ENCODE results near the gene MIPOL1. TPM values are rescaled to one million over a fixed set of nuclear protein-coding genes. Genes with fewer than 3 reads are reported as not detected.

The MIPOL1 gene
- total and polyA plus RNA-seq, 12 donors: 1.1 to 9.2 (median 5.4) TPM

DNA sequence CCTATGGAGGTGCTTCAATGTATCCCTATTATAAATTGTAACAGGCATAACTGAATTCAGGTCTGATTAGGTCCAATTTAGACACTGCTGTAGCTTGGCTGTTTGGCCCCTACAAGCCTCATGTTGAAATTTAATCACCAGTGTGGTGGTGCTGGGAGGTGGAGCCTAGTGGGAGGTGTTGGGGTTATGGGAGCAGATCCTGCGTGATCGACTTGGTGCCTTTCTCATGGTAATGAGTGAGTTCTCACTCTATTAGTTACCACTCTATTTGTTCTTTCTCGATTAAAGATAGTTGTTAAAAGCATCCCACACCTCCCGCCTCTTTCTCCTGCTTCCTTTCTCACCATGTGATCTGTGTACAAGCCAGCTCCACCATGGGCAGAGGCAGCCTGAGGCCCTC lies 275.2 kb downstream of the MIPOL1 start:
- Histone ChIP-seq H3K27ac (no peak overlapping the region), H3K36me3 (no peaks in the 10 kb centered on the region), H3K4me1 (no peaks in the 10 kb centered on the region), H3K4me3 (no peak overlapping the region), H3K9me3 (peaks cover 0 to 26% (median 0%) of the 10 kb centered on the region in 11 donors), H3K27me3 (no peaks in the 10 kb centered on the region)
- 56 to 61% methylated on average over 4 of the region's 4 CpGs for WGBS, 2 donors
- TF ChIP-seq, protein P1, sequence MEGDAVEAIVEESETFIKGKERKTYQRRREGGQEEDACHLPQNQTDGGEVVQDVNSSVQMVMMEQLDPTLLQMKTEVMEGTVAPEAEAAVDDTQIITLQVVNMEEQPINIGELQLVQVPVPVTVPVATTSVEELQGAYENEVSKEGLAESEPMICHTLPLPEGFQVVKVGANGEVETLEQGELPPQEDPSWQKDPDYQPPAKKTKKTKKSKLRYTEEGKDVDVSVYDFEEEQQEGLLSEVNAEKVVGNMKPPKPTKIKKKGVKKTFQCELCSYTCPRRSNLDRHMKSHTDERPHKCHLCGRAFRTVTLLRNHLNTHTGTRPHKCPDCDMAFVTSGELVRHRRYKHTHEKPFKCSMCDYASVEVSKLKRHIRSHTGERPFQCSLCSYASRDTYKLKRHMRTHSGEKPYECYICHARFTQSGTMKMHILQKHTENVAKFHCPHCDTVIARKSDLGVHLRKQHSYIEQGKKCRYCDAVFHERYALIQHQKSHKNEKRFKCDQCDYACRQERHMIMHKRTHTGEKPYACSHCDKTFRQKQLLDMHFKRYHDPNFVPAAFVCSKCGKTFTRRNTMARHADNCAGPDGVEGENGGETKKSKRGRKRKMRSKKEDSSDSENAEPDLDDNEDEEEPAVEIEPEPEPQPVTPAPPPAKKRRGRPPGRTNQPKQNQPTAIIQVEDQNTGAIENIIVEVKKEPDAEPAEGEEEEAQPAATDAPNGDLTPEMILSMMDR (IDR thresholded peaks at IDR 0.05): no peak
- ATAC-seq (no peak), DNase-seq (no peak)
- intact Hi-C loops (cut with DNase I): no loop called here

DNA sequence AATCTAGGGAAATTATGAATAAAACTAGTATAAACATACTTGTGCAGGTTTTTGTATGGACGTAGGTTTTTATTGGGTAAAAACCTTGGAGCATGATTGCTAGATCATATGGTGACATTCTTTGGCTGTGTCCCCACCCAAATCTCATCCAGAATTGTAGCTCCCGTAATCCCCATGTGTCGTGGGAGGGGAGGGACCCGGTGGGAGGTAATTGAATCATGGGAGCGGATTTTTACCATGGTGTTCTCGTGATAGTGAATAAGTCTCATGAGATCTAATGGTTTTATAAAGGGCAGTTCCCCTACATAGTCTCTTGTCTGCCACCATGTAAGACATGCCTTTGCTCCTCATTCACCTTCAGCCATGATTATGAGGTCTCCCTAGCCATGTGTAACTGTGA lies 276.5 kb downstream of the MIPOL1 start:
- DNase-seq (no peak), ATAC-seq (no peak)
- no peaks in the 10 kb centered on the region for H3K4me1 ChIP-seq
- peaks cover 0 to 34% (median 0%) of the 10 kb centered on the region in 11 donors for H3K9me3 ChIP-seq
- H3K27ac ChIP-seq: no peak overlapping the region
- 91 to 92% methylated on average over 6 of the region's 6 CpGs for WGBS, 2 donors
- intact Hi-C loops (cut with DNase I): no loop called here
- TF ChIP-seq, protein P1 (IDR thresholded peaks at IDR 0.05): no peak
- H3K4me3 ChIP-seq: no peak overlapping the region
- no peaks in the 10 kb centered on the region for H3K27me3 ChIP-seq
- H3K36me3 ChIP-seq: no peaks in the 10 kb centered on the region

DNA sequence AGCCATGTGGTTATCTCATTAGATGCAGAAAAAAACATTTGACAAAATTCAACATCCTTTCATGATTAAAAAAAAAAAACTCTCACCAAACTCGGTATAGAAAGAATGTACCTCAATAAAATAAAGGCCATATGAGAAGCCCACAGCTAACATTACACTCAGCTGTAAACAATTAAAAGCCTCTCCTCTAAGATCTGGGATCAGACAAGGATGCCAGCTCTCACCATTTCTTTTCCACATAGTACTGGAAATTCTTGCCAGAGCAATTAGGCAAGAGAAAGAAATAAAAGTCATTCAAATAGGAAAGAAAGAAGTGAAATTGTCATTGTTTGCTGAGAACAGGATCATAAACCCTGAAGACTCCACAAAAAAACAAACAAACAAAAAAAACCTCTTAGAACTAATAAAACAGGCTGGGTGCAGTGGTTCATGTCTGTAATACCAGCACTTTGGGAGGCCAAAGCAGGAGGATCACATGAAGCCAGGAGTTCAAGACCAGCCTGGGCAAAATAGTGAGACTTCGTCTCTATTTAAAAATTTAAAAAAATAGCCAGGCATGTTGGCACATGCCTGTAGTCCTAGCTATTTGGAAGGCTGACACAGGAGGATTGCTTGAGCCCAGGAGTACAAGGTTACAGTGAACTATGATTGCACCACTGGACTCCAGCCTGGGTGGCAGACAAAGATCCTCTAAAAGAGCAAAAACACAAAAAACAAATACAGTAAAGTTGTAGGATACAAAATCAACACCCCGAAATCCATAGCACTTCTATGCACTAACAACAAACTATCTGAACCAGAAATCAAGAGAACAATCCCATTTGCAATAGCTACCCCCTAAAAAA lies 282.9 kb downstream of the MIPOL1 start:
- TF ChIP-seq, protein P1 (IDR thresholded peaks at IDR 0.05): no peak
- no peaks in the 10 kb centered on the region for H3K4me1 ChIP-seq
- H3K27ac ChIP-seq: no peak overlapping the region
- no peak overlapping the region for H3K4me3 ChIP-seq
- H3K27me3 ChIP-seq: no peaks in the 10 kb centered on the region
- ATAC-seq (no peak), DNase-seq (no peak)
- H3K9me3 ChIP-seq: peaks cover 0 to 30% (median 0%) of the 10 kb centered on the region in 11 donors
- 76 to 84% methylated on average over 3 of the region's 3 CpGs for WGBS, 2 donors
- intact Hi-C loops (cut with DNase I): no loop called here
- H3K36me3 ChIP-seq: no peaks in the 10 kb centered on the region

DNA sequence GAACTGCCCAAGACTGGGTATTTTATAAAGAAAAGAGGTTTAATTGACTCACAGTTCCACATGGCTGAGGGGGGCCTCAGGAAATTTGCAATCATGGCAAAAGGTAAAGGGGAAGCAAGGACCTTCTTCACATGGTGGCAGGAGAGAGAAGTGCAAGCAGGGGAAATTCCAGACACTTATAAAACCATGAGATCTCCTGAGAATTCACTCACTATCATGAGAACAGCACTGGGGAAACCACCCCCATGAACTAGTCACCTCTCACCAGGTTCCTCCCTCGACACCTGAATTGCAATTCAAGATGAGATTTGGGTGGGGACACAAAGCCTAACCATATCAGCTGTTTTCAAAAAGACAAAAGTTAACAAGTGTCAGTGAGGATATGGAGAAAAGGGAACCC lies 284.7 kb downstream of the MIPOL1 start:
- no peaks in the 10 kb centered on the region for H3K27me3 ChIP-seq
- DNase-seq (no peak), ATAC-seq (no peak)
- H3K4me3 ChIP-seq: no peak overlapping the region
- H3K27ac ChIP-seq: no peak overlapping the region
- intact Hi-C loops (cut with DNase I): no loop called here
- peaks cover 0 to 26% (median 0%) of the 10 kb centered on the region in 11 donors for H3K9me3 ChIP-seq
- 67 to 81% methylated on average over 1 of the region's 1 CpG for WGBS, 2 donors
- no peaks in the 10 kb centered on the region for H3K4me1 ChIP-seq
- TF ChIP-seq, protein P1 (IDR thresholded peaks at IDR 0.05): no peak
- H3K36me3 ChIP-seq: no peaks in the 10 kb centered on the region
